ENCODE measurements around the gene AKT1S1. TPM values are rescaled to one million over a fixed set of nuclear protein-coding genes. Genes with fewer than 3 reads are reported as not detected.

The AKT1S1 gene
- polyA plus RNA-seq, 1 experiment, result 42.0 TPM

GRCh38 chr19:49906879-49907564 is 29.9 kb upstream of the AKT1S1 start:
- no peak for DNase-seq (ENCODE audit: low read depth)
- ChIA-PET CTCF (interaction anchor here (0.8 to 1.0 kb wide), 2 partner anchors 10 to 17 kb away, joined by 3 to 4 read pairs; partner anchors contain the start of gene IL4I1), POLR2A (no interaction called here)
- no peaks in the 10 kb centered on the region for H3K27me3 ChIP-seq (ENCODE audit: control insufficient read depth, insufficient read depth, low read length)
- TF ChIP-seq CTCF (IDR thresholded peaks at IDR 0.05; ENCODE audit: insufficient read depth, low read depth, low read length), result no peak
- peaks cover 20% of the 10 kb centered on the region for H3K36me3 ChIP-seq (ENCODE audit: control insufficient read depth, insufficient read depth, low read length)
- no peak overlapping the region for H3K4me3 ChIP-seq (ENCODE audit: low read depth, low read length)

- TF ChIP-seq CTCF (IDR thresholded peaks at IDR 0.05; ENCODE audit: insufficient read depth, low read depth, low read length), result no peak
- ChIA-PET POLR2A (no interaction called here), CTCF (no interaction called here)
- no peaks in the 10 kb centered on the region for H3K27me3 ChIP-seq (ENCODE audit: control insufficient read depth, insufficient read depth, low read length)
- H3K36me3 ChIP-seq (ENCODE audit: control insufficient read depth, insufficient read depth, low read length), result peaks cover 14% of the 10 kb centered on the region
- H3K4me3 ChIP-seq (ENCODE audit: low read depth, low read length), result no peak overlapping the region
- DNase-seq (ENCODE audit: low read depth), result no peak
These were observed 27.0 kb upstream of the AKT1S1 start for GRCh38 chr19:49904136-49904535.

GRCh38 chr19:49896863-49897621 is 19.9 kb upstream of the AKT1S1 start, which contains the start of gene IL4I1:
IL4I1 (minus strand) TSS chr19:49896887; CDS start chr19:49896160, 727 bp downstream.
- DNase-seq (ENCODE audit: low read depth), result no peak
- no peaks in the 10 kb centered on the region for H3K27me3 ChIP-seq (ENCODE audit: control insufficient read depth, insufficient read depth, low read length)
- POLR2A ChIA-PET, result no interaction called here
- H3K4me3 ChIP-seq (ENCODE audit: low read depth, low read length), result no peak within 1 kb of the TSS
- no peak for TF ChIP-seq CTCF (IDR thresholded peaks at IDR 0.05; ENCODE audit: insufficient read depth, low read depth, low read length)
- H3K36me3 ChIP-seq (ENCODE audit: control insufficient read depth, insufficient read depth, low read length), result no peaks in the 10 kb centered on the region
- CTCF ChIA-PET, result interaction anchor here (0.6 to 1.2 kb wide), 3 partner anchors 10 to 404 kb away, joined by 3 read pairs; no protein-coding TSS in a partner anchor

- CTCF ChIA-PET, result interaction anchor here (1.2 kb wide), 1 partner anchor 16 kb away, joined by 3 read pairs; no protein-coding TSS in a partner anchor
- no peaks in the 10 kb centered on the region; the same call in 1 of the 2 replicates for H3K27me3 ChIP-seq (ENCODE audit: control insufficient read depth, insufficient read depth, low read length)
- DNase-seq (ENCODE audit: low read depth), result no peak
- no peaks in the 10 kb centered on the region for H3K36me3 ChIP-seq (ENCODE audit: control insufficient read depth, insufficient read depth, low read length)
- no peak for TF ChIP-seq CTCF (IDR thresholded peaks at IDR 0.05; ENCODE audit: insufficient read depth, low read depth, low read length)
- H3K4me3 ChIP-seq (ENCODE audit: low read depth, low read length), result no peak overlapping the region
- POLR2A ChIA-PET, result no interaction called here
These were observed 18.6 kb upstream of the AKT1S1 start for GRCh38 chr19:49895566-49896297.
